Lower leg skin (tissue), 4 donors: ENCODE results near the gene GNG4. TPM values are rescaled to one million over a fixed set of nuclear protein-coding genes. Genes with fewer than 3 reads are reported as not detected.

ENCODE experiments used
- total RNA-seq, 4 donors: library from RNA; depleted of rRNA; stranded (reverse); fragments of >200 nt; gene quantifications; one replicate each; pipeline ENCODE4 v1.1.0, GENCODE V29; 2016

GNG4 gene
- total RNA-seq, 4 donors from 2014 or later, result 0.12 to 0.39 (median 0.17) TPM; not detected in 1

Other genes with a start within 250 kb of the GNG4 start
- gene B3GALNT2, start 145.3 kb downstream of the GNG4 start, total RNA-seq, result 10 to 100 TPM; 21.7 to 46.2 (median 26.1) TPM
- 10 to 100 TPM; 38.5 to 43.9 (median 40.9) TPM for gene LYST, start 217.1 kb upstream of the GNG4 start, total RNA-seq